GM18499 (cell line): ENCODE data around the gene GRK5.
A peak's percentile ranks its signal among the peaks of the same experiment; 100 is the strongest.

Source experiments
- ATAC-seq: cut with Tn5 transposase; IDR thresholded peaks from one replicate; pipeline ENCODE4 v1.9.1; 2021; ENCODE audit warnings: moderate number of reproducible peaks; ENCODE audit not compliant: insufficient read depth, unreplicated experiment

GRK5 gene

DNA sequence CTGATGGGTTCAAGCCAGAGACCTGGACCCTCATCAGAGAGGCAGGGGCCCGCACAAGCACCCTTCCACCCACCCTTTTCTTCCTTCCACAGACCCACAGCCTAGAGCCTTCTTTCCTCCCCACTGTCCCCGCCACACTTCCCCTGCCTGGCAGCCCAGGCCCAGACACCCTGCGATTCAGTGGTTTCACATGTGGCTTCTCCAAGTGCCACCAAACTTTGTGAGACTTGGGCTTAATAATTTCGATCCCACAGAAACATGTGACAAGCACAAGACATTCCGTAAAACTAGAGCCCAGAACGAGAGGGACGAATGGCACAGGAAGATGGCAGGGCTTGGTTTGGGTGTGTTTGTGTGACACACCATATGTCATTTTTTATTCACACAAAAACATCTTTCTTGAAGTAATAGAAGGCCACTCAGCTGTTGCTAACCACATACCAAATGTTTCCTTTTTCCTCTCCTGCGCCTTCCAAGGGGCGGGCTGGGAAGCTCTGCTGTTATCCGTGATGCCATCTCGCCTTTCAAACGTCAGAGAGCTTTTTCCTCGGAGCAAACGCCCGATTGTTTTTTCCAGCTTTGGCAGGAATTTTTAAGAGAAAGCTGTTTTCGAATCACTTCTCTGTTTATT lies 162.9 kb downstream of the GRK5 start:
- no peak for ATAC-seq

DNA sequence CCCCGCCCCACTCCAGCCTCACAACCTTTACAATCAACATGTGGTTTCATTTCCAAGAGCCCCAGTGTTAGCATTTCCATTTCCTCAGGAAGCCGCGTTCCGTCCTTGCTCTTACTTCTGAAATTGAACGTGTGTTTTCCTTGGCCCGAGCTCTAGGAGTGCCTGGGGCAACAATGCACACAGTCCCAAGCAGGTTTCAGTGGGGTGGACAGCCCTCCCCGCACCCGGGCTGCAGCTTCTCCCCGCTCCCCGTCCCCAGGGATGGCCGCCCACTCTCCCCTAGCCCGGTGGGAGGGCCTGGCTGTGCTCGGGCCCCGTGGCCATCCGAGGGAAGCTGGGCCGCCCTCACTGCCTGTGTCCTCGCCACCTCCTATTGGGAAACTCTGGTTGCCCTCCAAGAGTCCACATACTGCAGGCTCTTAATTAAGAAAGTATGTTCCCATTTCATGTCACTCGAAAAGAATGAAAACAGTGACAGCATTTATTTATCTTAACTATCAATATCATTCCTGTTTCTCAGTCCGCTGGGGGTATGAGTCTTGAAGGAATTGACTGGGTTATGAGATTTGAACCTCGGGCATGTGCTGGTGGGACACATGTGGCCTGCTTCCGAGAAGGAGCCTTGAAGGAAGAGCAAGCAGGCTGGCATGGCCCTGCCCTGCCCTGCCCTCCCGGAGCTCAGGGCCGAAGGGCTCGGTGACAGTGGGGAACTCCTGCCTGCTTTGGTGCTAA lies 163.8 kb downstream of the GRK5 start:
- no peak for ATAC-seq

DNA sequence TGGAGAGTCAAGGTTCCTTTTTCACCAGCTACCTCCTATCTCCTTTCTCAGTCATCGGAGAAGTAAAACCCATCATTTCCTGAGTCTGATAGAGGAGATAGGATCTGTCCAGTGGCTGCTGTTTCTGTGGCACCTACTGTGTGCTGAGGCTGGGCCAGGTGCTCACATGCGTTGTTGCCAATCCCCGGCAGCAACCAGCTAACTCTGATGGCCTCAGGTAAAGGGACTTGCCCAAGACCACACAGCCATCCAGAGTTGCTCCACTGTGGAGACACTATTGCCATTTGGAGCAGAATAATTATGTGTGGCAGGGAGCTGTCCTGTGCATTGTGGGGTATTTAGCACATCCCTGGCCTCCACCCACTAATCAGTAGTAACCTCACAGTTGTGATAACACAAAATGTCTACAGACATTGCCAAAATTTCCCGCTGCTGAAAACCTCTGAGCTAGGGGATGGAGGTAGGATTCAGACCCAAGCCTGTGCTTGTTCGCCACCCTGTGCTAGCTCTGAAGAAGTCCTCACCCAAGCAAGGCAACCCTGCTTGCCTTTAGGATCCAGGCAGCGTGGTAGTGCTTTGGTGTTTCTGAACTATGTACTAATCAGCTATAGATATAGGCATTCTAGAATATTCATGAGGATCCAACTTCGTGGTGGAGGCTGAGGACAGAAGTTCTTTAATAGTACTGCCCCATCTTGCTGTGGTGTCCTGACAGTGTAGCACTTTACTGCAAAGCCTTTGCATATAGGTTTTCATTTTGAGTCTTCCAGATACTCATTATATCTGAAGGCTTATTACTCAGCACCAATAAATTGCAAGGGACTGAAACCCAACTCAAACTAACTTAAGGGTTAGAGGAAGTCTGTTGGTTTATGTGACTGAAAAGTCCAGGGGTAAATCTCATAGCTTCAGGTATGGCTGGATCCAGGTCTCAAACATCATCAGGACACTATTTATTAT lies 164.6 kb downstream of the GRK5 start:
- peak; percentile 34 for ATAC-seq

DNA sequence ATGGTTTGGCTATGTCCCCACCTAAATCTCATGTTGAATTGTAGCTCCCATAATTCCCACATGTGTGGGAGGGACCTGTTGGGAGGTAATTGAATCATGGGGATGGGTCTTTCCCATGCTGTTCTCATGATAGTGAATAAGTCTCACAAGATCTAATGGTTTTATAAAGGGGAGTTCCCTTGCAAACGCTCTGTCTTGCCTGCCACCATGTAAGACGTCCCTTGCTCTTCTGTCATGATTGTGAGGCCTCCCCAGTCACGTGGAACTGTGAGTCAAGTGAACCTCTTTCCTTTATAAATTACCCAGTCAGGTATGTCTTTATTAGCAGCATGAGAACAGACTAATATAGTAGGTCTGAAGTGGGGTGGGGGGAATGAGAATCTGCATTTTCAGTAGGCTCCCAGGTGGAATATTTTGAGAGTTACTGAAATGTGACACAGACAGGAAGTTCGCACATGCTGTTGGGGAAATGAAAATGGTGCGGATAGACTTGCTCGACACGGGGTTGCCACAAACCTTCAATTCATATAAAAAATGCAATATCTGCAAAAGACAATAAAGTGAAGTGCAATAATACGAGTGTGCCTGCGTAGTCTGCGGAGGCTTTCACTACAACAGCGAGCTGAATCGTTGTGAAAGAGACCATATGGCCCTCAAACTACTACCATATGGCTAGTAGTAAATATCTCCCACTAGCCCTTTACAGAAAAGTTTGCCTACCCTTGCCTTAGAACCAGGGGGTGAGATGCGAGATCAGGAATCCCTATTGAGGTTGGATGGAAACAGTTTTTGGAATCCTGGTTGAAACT lies 166.1 kb downstream of the GRK5 start:
- no peak for ATAC-seq

DNA sequence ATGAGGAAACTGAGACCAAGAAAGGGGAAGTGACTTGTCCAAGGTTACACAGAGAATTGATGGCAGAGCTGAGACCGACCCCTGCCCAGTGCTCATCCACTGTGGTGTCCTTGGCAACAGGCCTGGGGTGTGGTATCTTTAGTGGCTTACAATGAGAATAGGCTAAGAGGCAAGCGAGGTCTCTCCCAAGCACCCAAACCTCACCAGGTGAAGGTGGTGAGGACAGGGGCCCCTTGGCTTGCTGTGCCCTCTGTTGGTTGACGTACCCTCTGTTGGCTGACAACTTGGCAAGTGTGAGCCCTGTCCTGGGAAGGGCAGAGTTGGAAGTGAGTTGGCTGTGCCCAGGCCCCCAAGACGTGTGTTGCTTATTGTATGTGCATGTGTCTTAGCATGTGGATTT lies 166.9 kb downstream of the GRK5 start:
- ATAC-seq, result no peak

DNA sequence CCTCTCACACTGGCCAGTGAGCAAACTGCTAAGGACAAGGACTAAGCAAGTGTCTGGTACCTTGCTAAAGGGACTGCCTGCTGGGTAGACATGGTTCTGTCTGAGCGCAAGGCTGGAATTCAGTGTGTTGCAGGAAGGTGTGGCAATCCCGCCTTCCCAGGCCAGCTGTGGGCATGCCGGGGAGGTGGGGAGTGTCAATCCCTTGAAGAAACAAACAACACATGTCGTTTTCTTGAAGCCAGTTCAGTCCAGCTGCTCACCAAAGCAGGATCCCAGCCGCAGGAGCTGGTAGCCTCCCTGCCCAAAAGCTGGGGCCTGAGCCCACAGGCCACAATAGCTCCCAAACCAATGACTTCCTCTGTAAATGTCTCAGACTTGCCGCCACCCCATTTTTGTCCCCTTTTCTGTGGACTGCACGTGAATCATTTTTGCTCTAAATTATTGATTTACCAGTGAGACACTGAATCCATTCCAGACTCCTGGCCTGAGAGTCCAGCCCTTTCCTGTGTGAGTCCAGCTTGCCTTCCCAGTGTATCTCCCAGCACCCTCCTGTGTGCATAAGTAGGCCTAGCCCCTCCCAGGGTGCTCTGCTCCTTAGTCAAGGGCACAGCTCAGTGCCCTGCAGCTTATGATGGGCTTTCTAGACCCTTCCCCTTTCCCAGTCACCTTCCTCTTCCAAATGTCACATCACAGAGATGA lies 168.4 kb downstream of the GRK5 start:
- no peak for ATAC-seq

DNA sequence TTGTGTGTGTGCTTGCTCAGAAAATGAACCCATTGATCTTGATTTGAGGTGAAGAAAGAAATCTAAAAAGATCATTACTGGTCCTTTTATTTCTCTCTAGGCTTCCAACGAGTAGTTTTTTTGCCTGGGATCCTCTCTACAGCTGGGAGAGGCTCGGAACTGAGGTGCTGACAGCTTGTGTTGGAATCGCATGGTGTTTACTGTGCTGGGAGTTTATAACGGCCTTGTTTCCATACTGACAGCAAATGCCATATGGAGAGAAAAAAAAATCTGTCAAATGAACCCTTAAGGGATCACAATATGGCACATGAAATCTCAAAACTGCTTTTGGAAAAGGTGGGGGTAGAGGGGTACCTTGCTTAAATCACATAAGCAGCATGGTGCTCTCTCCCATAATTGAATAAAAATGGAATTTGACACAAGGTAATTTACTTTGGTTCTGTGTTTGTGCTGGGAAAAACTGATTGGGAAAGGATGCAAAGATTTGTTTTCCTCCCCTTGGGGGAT lies 170.1 kb downstream of the GRK5 start:
- no peak for ATAC-seq

DNA sequence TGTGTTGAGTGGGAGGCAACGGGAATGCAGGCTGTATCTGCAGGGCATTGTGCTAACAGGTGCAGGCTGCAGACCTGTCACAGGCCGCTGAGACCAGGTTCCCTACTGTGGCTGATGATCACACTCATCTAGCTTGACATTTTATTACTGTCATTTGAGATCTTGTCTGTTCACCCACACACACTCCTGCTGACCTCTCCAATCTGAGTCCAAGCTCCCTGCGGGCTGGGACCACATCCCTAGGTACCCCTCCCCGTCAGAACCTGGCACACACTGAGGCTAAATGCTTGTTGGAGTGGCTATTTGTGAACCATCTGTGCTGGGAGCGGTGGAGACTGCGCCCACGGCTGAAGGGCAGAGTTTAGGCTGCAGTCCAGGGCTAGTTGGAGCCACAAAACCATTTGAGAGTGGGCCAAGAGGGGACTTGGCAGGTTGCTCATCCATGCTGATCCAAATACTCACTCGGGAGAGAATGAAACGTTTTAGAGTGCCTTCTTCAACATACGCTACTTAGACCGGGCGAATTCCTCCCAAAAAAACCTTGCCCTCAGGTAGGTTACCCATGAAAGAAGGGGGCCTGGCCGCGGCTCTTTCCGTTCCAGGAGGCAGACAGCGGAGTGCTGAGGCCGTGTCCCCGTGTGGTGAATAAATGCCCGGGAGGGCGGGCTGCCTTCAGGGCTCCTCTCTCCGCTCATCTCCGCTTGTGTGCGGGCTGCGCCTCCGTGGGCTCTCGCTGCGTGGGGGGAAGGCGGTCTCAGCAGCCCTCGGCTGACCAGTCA lies 170.8 kb downstream of the GRK5 start:
- no peak for ATAC-seq

DNA sequence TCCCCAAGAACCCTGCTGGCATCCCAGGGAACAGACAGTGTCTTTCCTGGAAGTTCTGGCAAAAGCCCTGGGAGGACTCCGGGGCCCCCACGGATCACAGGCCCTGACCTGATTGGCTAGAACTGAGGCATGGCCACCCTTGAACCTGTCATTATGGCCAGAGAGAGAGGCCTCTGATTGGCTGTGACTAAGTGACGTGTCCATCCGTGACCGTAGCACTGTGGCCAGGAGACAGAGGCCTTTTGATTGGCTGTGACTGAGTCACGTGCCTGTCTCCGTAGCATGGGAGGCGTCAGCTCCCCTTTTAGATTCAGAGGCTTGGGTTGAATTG lies 171.3 kb downstream of the GRK5 start:
- no peak for ATAC-seq

DNA sequence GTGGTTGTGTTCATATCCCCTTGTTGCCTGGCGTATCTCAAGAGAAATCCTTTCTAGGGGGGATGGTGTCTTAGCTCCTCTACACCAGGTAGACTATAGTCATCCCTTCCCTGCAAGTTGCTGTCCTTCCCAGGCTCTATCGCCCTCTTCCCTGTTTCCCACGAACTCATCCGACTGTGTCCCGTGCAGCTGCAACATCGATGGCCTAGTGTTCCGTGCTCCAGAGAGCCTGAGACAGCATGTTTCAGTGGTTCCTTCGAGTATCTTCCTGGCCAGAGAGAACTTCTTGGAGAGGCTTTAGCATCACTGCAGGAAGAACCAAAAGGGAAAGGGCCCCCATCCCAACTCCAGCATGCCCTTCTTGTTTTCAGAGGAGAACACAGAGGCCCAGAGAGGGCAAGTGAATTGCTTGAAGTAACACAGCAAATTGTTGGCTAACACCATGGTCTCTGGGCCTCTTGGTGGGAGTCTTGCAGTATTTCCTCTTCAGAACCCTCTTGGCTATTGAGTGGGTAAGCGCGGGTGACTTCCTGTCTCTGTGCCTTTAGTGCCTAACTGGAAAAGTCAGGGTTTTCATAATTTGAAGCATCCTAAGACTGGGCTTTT lies 172.2 kb downstream of the GRK5 start:
- ATAC-seq, result no peak

DNA sequence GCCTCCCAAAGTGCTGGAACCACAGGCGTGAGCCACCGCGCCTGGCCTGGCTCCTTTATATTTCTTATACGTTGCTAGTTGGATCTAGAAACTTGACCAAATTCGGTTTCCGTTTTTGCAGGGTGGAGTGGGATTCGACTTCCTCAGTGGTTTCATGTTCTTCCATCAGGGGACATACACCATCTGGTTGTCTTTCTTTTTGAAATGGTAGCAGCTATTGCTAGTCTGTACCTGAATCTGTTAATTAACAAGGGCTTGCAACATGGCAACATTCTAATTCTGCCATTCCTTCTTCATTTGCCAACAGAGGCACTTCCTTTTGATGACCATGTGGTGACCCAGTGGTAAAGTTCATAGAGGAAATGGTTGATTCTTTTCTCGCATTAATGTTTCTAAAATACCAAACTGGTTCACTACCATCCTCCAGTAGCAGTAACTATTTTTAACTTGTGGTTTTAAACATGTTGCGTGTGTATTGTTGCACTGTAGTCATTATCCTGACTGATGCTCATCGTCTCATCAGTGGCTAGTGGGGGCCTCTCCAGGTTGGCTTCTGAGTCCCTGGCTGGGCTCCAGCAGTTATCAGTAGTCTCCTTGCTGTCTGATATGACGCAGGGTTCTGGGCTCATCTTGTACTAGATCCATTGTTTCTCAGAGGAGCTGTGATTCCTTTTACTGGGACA lies 175.9 kb downstream of the GRK5 start:
- no peak for ATAC-seq

DNA sequence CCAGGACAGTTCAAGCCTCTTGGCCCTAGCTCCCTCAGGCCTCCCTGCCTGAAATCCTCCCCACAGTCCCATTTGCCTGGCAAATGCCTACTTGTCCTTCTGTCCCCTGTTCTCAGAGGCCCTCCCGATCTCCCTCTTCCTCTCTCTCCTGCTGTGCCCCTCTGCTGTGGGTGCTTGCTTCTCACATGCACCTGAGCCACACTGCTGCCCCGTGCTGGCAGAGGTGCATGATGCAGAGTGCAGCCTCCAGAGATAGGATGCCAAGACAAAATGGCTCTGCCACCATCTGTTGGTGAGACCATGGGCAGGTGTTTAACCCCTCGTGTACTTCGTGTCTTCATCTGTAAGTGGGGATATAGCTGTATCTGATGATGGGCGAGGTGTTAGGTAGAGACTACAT lies 176.8 kb downstream of the GRK5 start:
- no peak for ATAC-seq

DNA sequence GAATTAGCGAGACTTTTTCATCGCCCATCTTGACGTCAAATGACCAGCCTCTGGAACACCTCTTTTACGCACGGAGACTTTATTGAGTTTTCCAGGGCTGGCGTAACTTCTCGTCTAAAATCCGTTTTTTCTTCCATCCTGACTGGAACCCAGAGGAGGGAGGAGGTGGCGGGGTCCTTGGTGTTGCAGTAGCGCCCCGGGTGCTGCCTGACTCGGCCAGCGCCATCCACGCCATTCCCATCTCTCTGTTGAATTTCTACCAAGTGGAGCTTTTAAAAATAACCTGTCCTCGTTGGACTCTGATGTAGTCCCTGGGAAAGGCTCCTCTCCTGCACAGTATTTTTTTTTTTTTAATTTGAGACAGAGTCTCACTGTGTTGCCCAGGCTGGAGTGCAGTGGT lies 179.3 kb downstream of the GRK5 start:
- ATAC-seq, result no peak

DNA sequence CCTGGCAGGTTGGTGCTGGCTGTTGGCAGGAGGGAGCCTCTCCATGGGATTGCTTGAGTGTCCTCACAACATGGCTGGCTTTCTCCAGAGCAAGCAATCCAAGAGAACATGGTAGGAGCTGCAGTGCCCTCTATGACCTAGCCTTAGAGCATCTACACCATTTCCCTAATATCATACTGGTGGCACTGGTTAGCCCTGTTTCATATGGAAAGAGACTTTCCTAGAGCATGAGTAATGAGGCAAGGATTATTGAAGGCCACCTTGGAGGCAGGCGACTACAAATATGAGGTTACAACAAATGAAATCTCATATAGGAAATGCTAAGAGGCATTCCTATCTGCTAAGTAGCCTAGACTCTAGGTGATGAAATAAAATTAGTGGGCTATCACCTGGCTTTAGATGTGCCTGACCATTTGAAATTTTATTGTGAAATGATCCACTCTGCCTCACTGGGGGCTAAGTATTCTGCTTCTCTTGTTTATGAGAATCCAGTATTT lies 181.5 kb downstream of the GRK5 start:
- ATAC-seq, result no peak

DNA sequence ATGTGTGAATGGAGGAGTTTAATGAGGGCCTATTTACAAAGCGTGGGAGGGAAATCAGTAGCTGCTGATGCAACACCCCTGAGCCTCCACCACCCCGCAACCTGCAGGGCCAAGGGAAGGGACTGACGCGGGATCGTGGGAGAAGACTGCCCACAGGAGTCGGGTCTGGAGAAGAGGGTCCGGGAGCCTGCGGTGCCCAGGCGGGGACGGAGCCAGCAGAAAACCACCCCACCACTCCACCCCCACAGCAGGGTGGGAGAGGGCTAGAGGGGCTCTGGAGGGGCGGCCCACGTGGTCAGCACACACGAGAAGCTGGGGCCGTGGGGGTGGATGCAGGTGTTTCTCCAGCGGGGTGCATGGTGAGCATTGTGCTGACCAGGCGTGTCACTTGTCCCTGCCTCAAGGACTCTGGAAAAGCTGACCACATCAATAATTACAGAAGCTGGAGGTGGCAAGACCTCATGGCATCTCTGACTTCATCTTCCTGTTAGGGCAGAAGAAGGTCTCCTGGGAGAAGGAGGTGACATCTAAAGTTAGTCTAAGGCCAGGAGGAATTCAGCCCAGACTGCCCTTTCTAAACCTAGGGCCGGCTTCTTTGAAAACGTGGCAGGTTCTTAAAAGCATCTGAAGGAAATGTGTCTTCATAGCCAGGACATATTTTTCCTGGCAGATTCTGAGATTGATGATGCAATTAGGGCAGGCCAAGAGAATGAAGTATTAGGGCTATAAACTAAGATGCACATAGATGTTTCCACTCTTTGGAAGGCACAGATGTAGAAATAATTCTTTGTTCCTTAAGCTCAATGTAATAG lies 184.3 kb downstream of the GRK5 start:
- no peak for ATAC-seq

DNA sequence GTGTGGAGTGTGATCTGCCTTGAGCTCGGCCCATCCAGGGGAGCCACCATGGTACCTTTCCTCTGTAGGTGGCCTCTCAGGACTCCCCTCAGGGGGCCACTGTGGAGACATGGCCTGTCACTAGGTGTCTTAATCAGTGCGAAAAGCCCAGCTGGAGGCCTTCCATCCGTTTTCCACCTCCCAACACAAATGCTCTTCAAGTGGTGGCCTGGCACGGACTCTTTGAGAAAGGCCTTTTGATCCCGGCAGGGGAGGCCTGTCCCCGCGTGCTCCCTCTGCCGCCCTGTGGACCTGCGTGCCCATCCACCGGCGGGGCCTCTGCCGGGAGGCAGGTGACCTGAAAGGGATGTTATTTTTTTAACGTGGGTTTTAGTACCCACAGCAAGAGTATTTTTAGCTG lies 185.6 kb downstream of the GRK5 start:
- no peak for ATAC-seq

DNA sequence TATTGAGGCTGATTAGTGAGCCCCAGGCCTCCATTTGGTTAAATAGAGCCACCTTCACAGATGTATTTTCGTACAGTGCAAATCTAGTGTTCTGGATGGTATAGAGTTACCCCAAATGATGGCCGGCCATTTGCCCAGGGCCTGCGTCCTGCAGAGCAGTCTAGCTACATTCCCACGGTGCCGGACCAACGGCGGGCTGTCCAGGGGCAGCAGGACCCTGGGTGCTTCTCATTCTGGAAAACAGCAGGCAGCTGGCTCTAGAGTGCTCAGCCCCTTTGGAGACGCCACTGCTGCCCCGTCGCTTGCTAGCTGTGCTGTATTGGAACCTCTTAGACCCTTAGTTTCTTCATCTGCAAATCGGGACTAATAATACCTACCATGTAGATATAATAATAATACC lies 186.1 kb downstream of the GRK5 start:
- ATAC-seq, result no peak
